Measurements from ENCODE around the gene HERPUD2.
A peak's percentile ranks its signal among the peaks of the same experiment; 100 is the strongest.
"Not testable (repeated sequence)": the region's sequence is repeated elsewhere in the genome, so short reads cannot be mapped to it uniquely, and the experiment has no call there.

The HERPUD2 gene

GRCh38 chr7:35677582-35678356, 17.2 kb downstream of the HERPUD2 start:
- no peak for DNase-seq

GRCh38 chr7:35676211-35676610, 18.7 kb downstream of the HERPUD2 start:
- no peak for DNase-seq

- no peak for DNase-seq
Observed at GRCh38 chr7:35670856-35671569, 23.9 kb downstream of the HERPUD2 start.

GRCh38 chr7:35660411-35660810, 34.5 kb downstream of the HERPUD2 start:
- DNase-seq: not testable (repeated sequence)

GRCh38 chr7:35658606-35659201, 36.2 kb downstream of the HERPUD2 start:
- no peak for DNase-seq

- DNase-seq: no peak
Observed at GRCh38 chr7:35657125-35657524, 37.8 kb downstream of the HERPUD2 start.

GRCh38 chr7:35654558-35654957, 40.4 kb downstream of the HERPUD2 start:
- not testable (repeated sequence) for DNase-seq

GRCh38 chr7:35652124-35652523, 42.8 kb downstream of the HERPUD2 start:
- no peak for DNase-seq

DNA sequence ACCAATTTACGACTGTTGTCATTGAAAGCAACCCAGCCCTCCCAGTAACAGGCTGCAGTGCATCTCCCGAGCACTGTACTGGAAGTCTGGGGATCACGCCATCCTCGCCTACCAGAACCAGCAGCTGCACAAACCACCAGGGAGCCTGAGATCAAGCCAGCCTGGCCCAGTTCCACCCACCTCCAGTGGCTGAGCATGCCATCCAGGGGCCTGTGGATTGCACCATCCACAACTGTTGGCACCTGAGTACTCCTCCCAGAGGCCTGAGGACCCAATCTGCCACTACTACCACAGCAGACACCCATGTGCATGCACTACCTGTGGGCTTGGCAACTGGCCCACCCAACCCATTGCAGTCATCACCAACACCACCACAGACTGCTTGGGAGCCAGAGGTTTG, 44.2 kb downstream of the HERPUD2 start:
- no peak for DNase-seq

DNA sequence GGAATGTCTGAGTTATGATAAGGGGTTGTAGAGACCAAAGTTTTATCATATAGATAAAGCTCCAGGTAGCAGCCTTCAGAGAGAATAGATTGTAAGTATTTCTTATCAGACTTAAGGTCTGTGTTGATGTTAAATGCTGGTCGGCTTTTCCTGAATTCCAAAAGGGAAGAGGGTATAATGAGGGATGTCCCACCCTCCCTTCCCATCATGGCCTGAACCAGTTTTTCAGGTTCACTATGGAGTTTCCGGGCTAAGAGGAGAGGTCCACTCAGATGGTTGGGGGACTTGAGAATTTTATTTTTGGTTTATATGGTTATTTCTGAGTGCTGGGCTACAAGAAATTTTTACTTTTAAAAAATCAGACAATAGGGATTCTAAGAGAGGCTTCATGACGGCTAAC, 45.2 kb downstream of the HERPUD2 start:
- no peak for DNase-seq

- no peak for DNase-seq
Observed at GRCh38 chr7:35648367-35648766, 46.6 kb downstream of the HERPUD2 start.

DNA sequence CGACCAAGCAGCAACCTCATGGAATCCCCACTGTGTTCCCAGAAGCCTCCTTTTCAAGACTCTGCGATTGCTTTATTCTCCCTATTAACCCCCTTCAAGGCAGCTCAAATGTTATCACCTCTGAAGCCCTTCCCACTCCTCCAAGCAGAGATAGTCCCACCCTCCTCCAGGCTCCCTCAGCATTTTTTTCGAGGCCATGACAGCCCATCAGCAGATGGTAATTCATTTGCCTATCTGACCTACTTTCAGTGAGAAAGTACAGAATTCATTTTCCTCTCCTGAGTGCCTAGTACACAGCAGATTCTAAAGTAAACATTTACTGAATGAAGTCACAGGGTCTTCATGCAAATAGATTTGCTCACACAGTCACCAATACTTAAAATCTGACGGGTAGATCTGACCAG, 47.8 kb downstream of the HERPUD2 start:
- DNase-seq: peak in 1 of 2 experiments; percentile 10

DNA sequence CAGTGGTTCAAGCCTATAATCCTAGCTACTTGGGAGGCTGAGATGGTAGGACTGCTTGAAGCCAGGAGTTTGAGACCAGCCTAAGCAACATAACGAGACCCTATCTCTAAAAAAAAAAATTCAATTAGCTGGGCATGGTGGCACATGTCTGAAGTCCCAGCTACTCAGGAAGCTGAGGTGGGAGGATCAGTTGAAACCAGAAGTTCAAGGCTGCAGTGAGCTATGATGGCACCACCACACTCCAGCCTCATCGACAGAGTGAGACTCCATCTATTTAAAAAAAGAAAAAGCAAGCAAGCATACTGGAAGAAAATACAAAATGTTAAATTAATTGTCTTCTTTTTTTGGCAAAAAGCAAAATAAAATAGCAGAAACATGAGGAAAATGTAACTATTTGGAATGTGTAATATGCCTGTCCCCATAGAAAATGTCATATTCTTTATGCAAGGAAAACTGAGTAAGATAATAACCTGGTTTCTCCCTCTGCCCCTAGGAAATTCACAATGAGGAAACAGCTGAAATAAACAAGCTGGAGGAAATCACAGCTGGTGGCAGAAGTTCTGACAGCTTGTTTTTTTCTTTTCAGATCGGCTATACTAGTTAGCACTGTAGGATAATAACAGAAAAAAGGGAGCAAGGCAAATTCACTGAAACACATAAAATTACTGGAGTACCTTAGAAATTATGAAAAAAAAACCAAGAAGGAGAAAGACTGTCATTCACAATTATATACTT, 48.5 kb downstream of the HERPUD2 start:
- DNase-seq: no peak

GRCh38 chr7:35645691-35646090, 49.2 kb downstream of the HERPUD2 start:
- DNase-seq: no peak

GRCh38 chr7:35630024-35630972, 64.6 kb downstream of the HERPUD2 start:
- DNase-seq: peak in 1 of 2 experiments; percentile 37

GRCh38 chr7:35624299-35625186, 70.4 kb downstream of the HERPUD2 start:
- peak; percentile 42 to 74 for DNase-seq

DNA sequence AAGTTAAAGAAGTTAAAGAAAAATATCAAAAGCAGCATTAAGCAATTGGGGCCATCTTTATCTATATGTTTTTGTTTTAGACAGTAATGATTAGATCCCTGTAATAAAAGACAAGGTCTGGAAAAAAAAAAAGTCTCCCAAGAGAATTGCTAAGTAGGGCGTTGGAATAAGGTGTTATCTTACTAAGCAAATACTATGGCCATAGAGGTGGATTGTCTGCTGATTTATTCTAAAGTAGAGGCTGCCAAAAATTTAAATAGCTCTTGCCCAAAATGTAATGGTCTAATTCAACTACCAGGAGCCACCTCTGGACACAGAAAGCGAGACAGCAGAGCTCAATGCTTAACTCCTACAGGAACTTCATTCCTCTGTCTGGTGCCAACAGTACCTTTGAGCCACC, 71.6 kb downstream of the HERPUD2 start:
- DNase-seq: no peak

DNA sequence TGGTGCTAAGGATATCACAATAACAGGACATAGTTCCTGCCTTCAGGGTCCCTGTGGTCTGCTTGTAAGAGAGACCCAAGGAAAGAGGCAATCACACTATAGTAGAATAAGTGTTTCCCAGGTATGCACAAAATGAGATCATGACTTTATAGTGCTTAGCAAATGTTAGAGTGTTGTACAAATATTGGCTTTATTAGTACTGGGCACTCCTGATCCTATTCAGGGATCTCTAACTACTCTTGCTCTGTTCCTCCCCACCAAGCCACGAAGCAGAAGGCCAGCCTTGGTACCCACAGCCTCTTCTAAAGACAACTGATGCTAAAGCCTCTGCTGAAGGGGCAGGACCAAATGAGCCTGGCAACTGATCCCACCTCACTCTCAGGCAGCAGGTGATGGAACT, 75.1 kb downstream of the HERPUD2 start:
- DNase-seq: no peak

- no peak for DNase-seq
Observed at GRCh38 chr7:35617041-35617440, 77.9 kb downstream of the HERPUD2 start.

- no peak for DNase-seq
Observed at GRCh38 chr7:35613150-35613549, 81.8 kb downstream of the HERPUD2 start.

- no peak for DNase-seq
Observed at GRCh38 chr7:35605760-35606159, 89.2 kb downstream of the HERPUD2 start.
